Measurements from ENCODE around the gene CREBL2.

DNA sequence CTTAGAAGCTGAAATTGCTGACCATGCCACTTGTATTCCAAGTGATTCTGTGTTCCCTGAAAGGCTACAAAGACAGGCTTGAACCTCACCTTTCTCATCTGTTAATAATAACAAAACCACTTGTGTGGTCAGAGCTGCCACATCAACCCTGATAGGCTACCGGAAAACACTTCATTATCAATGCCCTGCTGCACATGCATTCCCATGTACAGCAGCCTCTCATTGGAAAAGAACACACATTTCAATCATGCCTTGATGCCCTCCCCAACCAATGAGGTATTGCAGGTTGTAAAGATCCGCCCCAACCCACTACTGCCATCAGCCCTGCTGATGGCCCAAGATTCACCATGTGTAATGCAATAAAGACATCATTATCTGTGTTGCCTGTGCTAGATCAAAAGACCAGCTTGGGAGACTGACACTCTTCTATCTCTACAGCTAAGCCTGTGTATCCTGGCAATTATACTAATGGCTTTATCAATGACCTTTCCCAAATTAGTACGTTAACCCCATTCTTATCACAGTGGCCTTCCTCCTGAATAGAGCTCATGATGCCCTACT is 81.5 kb downstream of the CREBL2 start:
- TF ChIP-seq PKNOX1 (IDR thresholded peaks at IDR 0.05) (no peak), FOXM1 (IDR thresholded peaks at IDR 0.05; ENCODE audit: borderline replicate concordance) (no peak)

All from HEK293T (cell line).